Measurements from ENCODE around the gene ARL6IP1. TPM values are rescaled to one million over a fixed set of nuclear protein-coding genes. Genes with fewer than 3 reads are reported as not detected.

The ARL6IP1 gene
- total and polyA plus RNA-seq, 2 of the 4 experiments (the other 2 are of a cell fraction): 78.1 to 190 TPM

DNA sequence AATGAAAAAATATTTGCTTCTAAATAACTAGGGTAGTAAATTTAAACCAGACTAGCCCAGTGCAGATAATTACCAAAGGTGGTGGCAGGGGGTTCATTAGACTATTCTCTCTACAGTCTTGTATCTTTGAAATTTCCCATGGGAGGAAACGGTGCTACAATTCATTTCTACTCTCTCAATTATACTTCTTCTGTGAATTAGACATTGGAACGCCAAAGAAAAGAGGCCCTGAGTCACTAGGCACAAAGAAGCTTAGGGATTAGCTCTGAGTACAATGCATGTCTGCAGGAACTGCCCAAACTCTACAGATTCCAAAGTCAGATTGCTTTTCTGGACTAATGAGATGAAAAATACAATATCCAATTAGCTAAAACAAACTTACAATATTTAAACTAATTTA lies 30.7 kb upstream of the ARL6IP1 start:
- H3K4me3 ChIP-seq (ENCODE audit: insufficient read depth, low read depth, low read length): no peak overlapping the region
- no peak overlapping the region for H2BK15ac ChIP-seq (ENCODE audit: low read depth, low read length)
- H3K9ac ChIP-seq (ENCODE audit: low read depth, low read length): no peak overlapping the region
- WGBS, 2 experiments (ENCODE audit: extremely low coverage in 2 of 2, insufficient read length in 1 of 2): no CpG with 5 or more reads among the region's 2 CpGs
- no peaks in the 10 kb centered on the region; the same call in 1 of the 2 replicates for H3K9me1 ChIP-seq (ENCODE audit: insufficient read depth, low read length)
- no peak overlapping the region for H3K18ac ChIP-seq (ENCODE audit: low read depth, low read length)
- no peak overlapping the region for H2BK120ac ChIP-seq (ENCODE audit: low read depth, low read length)
- no peak overlapping the region for H2BK20ac ChIP-seq (ENCODE audit: low read depth, low read length)
- no peak for TF ChIP-seq MAZ (IDR thresholded peaks at IDR 0.05; ENCODE audit: borderline replicate concordance, low read depth, low read length)
- H3K4ac ChIP-seq (ENCODE audit: low read depth, low read length): no peak overlapping the region
- intact Hi-C loops (cut with micrococcal nuclease) (no loop called here), dilution Hi-C loops (cut with HindIII; ENCODE audit: low sequenced_read_pairs, unreplicated experiment) (no loop called here), in situ Hi-C loops (cut with MboI; ENCODE audit: low sequenced_read_pairs) (no loop called here)
- no peak overlapping the region for H4K91ac ChIP-seq (ENCODE audit: insufficient read depth, low read depth, low read length)
- no peaks in the 10 kb centered on the region for H3K9me3 ChIP-seq (ENCODE audit: control insufficient read depth, insufficient read depth, low read length)
- no peak overlapping the region for H2AFZ ChIP-seq (replicated peaks; ENCODE audit: low read length, poor library complexity)
- H2AK9ac ChIP-seq (replicated peaks; ENCODE audit: low read depth, low read length, poor library complexity): no peak overlapping the region
- H4K5ac ChIP-seq (ENCODE audit: low read depth, low read length): no peak overlapping the region
- H3K36me3 ChIP-seq (ENCODE audit: control insufficient read depth, insufficient read depth, low read length): peaks cover 55% of the 10 kb centered on the region
- ChIA-PET CTCF (interaction anchor here (1.3 kb wide), 1 partner anchor 31 kb away, joined by 4 read pairs; the partner anchor contains the start of gene ARL6IP1), POLR2A (ENCODE audit: unreplicated experiment) (no interaction called here)
- H3K23ac ChIP-seq (ENCODE audit: low read depth, low read length): no peak overlapping the region
- H2AK5ac ChIP-seq (ENCODE audit: low read depth, low read length): no peak overlapping the region
- no peak overlapping the region for H3K4me2 ChIP-seq (ENCODE audit: low read depth, low read length)
- BruUV-seq (replicated peaks): no TSS peak
- ATAC-seq (ENCODE audit: low read depth): no peak
- H4K8ac ChIP-seq (ENCODE audit: low read depth in 2 of 2, low read length in 2 of 2): no peak overlapping the region
- H3K14ac ChIP-seq (replicated peaks; ENCODE audit: low read depth, low read length): no peak overlapping the region
- no peak overlapping the region for H3K27ac ChIP-seq (ENCODE audit: insufficient read depth, low read length)
- no peaks in the 10 kb centered on the region for H3K4me1 ChIP-seq (ENCODE audit: control insufficient read depth, insufficient read depth, low read length)
- no peak overlapping the region for H2BK5ac ChIP-seq (ENCODE audit: low read depth, low read length, poor library complexity, severe bottlenecking)
- peaks cover 0 to 5% of the 10 kb centered on the region in 2 experiments; a peak in 2 of 4 replicates for H3K79me1 ChIP-seq (ENCODE audit: low read depth in 1 of 2, low read length in 2 of 2)
- H3K56ac ChIP-seq (ENCODE audit: extremely low read depth, insufficient read depth, low read length): no peak overlapping the region
- H3K27me3 ChIP-seq (ENCODE audit: control insufficient read depth, insufficient read depth, low read length): no peaks in the 10 kb centered on the region
- DNase-seq: no peak
- no peaks in the 10 kb centered on the region for H4K20me1 ChIP-seq (ENCODE audit: insufficient read depth, low read length)
